HepG2 (cell line): Measurements from ENCODE around the gene THRAP3. TPM values are rescaled to one million over a fixed set of nuclear protein-coding genes. Genes with fewer than 3 reads are reported as not detected.

Source experiments
- CCAR2 ChIP-seq: fragments of 200-400 bp; formaldehyde crosslinking; optimal IDR thresholded peaks from 2 replicates; pipeline ENCODE3; 2018; ENCODE audit warnings: low read depth, mild to moderate bottlenecking, low read length, moderate library complexity
- ERF ChIP-seq: IDR thresholded peaks from 2 replicates; pipeline ENCODE4 v1.6.1; 2018; ENCODE audit warnings: missing biosample characterization, missing genetic modification reagents
- FOSL2 ChIP-seq: sonication (generic); formaldehyde crosslinking; IDR thresholded peaks from 2 replicates; pipeline ENCODE4 v1.4.0; 2020; ENCODE audit warnings: missing genetic modification reagents
- HDAC2 ChIP-seq: sonication (generic); formaldehyde crosslinking; IDR thresholded peaks from 2 replicates; pipeline ENCODE4 v1.4.0; 2020; ENCODE audit warnings: missing genetic modification reagents
- HOXD1 ChIP-seq: sonication (generic); formaldehyde crosslinking; IDR thresholded peaks from 2 replicates; pipeline ENCODE4 v1.5.0; 2020; ENCODE audit warnings: missing genetic modification reagents
- IRF2 ChIP-seq: IDR thresholded peaks from 2 replicates; pipeline ENCODE4 v1.6.1; 2018; ENCODE audit warnings: missing genetic modification reagents, missing compliant biosample characterization
- NCOA2 ChIP-seq: sonication (generic); formaldehyde crosslinking; IDR thresholded peaks from 2 replicates; pipeline ENCODE4 v1.8.0; 2022; ENCODE audit warnings: inconsistent platforms
- WIZ ChIP-seq: sonication (generic); formaldehyde crosslinking; IDR thresholded peaks from 2 replicates; pipeline ENCODE4 v1.5.1; 2020; ENCODE audit warnings: mild to moderate bottlenecking, missing genetic modification reagents
- ZNF136 ChIP-seq: sonication (generic); formaldehyde crosslinking; IDR thresholded peaks from 2 replicates; pipeline ENCODE4 v1.8.1; 2022; ENCODE audit warnings: low read depth, mild to moderate bottlenecking, moderate library complexity, missing genetic modification reagents
- ZNF687 ChIP-seq: sonication (generic); formaldehyde crosslinking; IDR thresholded peaks from 2 replicates; pipeline ENCODE4 v1.5.1; 2020; ENCODE audit warnings: mild to moderate bottlenecking, missing genetic modification reagents, moderate library complexity
- ZNF878 ChIP-seq: sonication (generic); formaldehyde crosslinking; IDR thresholded peaks from 2 replicates; pipeline ENCODE4 v1.8.1; 2023; ENCODE audit warnings: mild to moderate bottlenecking, missing genetic modification reagents, moderate library complexity
- polyA plus RNA-seq, 8 experiments: library from polyadenylated mRNA; depleted of rRNA in 3 of 8; stranded (reverse) in 7 of 8; unstranded in 1 of 8; fragments of >200 nt; fragmentation: Illumina TruSeq in 4 of 8; extraction: Trizol in 4 of 8; gene quantifications; 2 replicates each; pipeline versions ENCODE4 v1.2.1 to v1.2.3, GENCODE V29; 2011 to 2016; ENCODE audit warnings: low read depth in 4 of 8, missing spikeins in 1 of 8, mixed read lengths in 1 of 8; ENCODE audit not compliant: insufficient read depth in 1 of 8
- total RNA-seq, 5 experiments: library from RNA; depleted of rRNA; stranded (reverse); fragments of >200 nt; fragmentation: Illumina TruSeq; extraction: Trizol; gene quantifications; 2 replicates each; pipeline ENCODE4 v1.2.3, GENCODE V29; 2016; ENCODE audit warnings: low read depth in 1 of 5
- TF ChIP-seq, protein P1 (sequence below): IDR thresholded peaks from 2 replicates; pipeline ENCODE4 v1.6.1; 2016; ENCODE audit warnings: low read depth, control low read depth
- TF ChIP-seq, protein P2 (sequence below): sonication (generic); formaldehyde crosslinking; IDR thresholded peaks from 2 replicates; pipeline ENCODE4 v1.4.0; 2020; ENCODE audit warnings: low read depth, mild to moderate bottlenecking, missing genetic modification reagents
- TF ChIP-seq, protein P3 (sequence below): sonication (generic); formaldehyde crosslinking; IDR thresholded peaks from 2 replicates; pipeline ENCODE4 v1.4.0; 2020; ENCODE audit warnings: missing genetic modification reagents, borderline replicate concordance

THRAP3 gene
- total and polyA plus RNA-seq, 2 of the 13 experiments (the other 11 are each of a cell fraction or from before 2014, with no cell fraction given): 45.0 to 92.6 TPM

DNA sequence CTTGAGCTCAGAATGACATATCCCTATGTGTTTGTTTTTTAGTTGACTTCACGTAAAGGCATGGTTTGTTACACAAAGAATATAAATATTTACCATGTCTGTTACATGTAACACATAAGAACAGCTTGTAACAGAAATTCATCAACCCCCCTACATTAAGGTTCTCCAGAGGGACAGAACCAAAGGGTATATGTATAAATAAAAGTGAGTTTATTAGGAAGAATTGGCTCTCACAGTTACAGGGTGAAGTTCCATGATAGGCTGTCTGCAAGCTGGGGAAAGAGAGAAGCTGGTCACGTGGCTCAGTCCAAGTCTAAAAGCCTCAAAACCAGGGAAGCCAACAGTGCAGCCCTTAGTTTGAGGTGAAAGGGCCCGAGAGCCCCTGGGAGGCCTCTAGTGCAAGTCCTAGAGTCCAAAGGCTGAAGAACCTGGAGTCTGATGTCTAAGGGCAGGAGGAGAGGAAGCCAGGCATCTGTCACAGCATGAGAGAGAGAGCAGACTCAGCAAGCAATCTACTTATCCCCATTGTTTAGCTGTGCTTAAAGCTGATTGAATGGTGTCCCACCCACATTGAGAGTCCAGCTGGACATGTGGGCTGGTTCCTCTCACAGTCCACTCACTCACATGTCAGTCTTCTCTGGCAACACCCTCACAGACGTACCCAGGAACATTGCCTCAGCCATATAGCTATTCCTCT, 15.8 kb downstream of the THRAP3 start (continued):
- no peak for TF ChIP-seq CCAR2
- peak; percentile 34 for TF ChIP-seq ERF (CRISPR knock-in tag)
- TF ChIP-seq WIZ (CRISPR knock-in tag): no peak
- TF ChIP-seq, protein P1, sequence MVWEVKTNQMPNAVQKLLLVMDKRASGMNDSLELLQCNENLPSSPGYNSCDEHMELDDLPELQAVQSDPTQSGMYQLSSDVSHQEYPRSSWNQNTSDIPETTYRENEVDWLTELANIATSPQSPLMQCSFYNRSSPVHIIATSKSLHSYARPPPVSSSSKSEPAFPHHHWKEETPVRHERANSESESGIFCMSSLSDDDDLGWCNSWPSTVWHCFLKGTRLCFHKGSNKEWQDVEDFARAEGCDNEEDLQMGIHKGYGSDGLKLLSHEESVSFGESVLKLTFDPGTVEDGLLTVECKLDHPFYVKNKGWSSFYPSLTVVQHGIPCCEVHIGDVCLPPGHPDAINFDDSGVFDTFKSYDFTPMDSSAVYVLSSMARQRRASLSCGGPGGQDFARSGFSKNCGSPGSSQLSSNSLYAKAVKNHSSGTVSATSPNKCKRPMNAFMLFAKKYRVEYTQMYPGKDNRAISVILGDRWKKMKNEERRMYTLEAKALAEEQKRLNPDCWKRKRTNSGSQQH (CRISPR knock-in tag): peak; percentile 36; the same call in 1 of the 2 replicates
- TF ChIP-seq, protein P2, sequence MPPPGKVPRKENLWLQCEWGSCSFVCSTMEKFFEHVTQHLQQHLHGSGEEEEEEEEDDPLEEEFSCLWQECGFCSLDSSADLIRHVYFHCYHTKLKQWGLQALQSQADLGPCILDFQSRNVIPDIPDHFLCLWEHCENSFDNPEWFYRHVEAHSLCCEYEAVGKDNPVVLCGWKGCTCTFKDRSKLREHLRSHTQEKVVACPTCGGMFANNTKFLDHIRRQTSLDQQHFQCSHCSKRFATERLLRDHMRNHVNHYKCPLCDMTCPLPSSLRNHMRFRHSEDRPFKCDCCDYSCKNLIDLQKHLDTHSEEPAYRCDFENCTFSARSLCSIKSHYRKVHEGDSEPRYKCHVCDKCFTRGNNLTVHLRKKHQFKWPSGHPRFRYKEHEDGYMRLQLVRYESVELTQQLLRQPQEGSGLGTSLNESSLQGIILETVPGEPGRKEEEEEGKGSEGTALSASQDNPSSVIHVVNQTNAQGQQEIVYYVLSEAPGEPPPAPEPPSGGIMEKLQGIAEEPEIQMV: peak; percentile 29; the same call in 1 of the 2 replicates
- TF ChIP-seq, protein P3, sequence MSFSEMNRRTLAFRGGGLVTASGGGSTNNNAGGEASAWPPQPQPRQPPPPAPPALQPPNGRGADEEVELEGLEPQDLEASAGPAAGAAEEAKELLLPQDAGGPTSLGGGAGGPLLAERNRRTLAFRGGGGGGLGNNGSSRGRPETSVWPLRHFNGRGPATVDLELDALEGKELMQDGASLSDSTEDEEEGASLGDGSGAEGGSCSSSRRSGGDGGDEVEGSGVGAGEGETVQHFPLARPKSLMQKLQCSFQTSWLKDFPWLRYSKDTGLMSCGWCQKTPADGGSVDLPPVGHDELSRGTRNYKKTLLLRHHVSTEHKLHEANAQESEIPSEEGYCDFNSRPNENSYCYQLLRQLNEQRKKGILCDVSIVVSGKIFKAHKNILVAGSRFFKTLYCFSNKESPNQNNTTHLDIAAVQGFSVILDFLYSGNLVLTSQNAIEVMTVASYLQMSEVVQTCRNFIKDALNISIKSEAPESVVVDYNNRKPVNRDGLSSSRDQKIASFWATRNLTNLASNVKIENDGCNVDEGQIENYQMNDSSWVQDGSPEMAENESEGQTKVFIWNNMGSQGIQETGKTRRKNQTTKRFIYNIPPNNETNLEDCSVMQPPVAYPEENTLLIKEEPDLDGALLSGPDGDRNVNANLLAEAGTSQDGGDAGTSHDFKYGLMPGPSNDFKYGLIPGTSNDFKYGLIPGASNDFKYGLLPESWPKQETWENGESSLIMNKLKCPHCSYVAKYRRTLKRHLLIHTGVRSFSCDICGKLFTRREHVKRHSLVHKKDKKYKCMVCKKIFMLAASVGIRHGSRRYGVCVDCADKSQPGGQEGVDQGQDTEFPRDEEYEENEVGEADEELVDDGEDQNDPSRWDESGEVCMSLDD (CRISPR knock-in tag): no peak
- TF ChIP-seq ZNF878 (CRISPR knock-in tag): no peak
- TF ChIP-seq HOXD1 (CRISPR knock-in tag): peak; percentile 60; the same call in 1 of the 2 replicates
- 0 out of 2 replicates have a peak, but pooled peaks have one; percentile 43 for TF ChIP-seq IRF2 (CRISPR knock-in tag)
- 0 out of 2 replicates have a peak, but pooled peaks have one; percentile 74 for TF ChIP-seq ZNF136 (CRISPR knock-in tag)
- peak; percentile 77 for TF ChIP-seq HDAC2 (CRISPR knock-in tag)
- peak; percentile 71 for TF ChIP-seq FOSL2
- peak; percentile 29; the same call in 1 of the 2 replicates for TF ChIP-seq ZNF687 (CRISPR knock-in tag)
- peak; percentile 59; the same call in 1 of the 2 replicates for TF ChIP-seq NCOA2 (CRISPR knock-in tag)
